PC-3 (cell line): ENCODE measurements around the gene BCR.

ENCODE experiments used
- EZH2 ChIP-seq: fragments of 300-600 bp; sonication (generic); IDR thresholded peaks from one replicate; pipeline ENCODE4 v1.6.1; 2017; ENCODE audit warnings: antibody characterized with exemption, mild to moderate bottlenecking, low read length; ENCODE audit not compliant: unreplicated experiment
- TF ChIP-seq, protein P1 (sequence below): fragments of 300-600 bp; sonication (generic); conservative IDR thresholded peaks from 2 replicates; pipeline ENCODE4 v1.5.1; 2017; ENCODE audit warnings: antibody characterized with exemption, low read depth, mild to moderate bottlenecking, low read length

- TF ChIP-seq, protein P1, sequence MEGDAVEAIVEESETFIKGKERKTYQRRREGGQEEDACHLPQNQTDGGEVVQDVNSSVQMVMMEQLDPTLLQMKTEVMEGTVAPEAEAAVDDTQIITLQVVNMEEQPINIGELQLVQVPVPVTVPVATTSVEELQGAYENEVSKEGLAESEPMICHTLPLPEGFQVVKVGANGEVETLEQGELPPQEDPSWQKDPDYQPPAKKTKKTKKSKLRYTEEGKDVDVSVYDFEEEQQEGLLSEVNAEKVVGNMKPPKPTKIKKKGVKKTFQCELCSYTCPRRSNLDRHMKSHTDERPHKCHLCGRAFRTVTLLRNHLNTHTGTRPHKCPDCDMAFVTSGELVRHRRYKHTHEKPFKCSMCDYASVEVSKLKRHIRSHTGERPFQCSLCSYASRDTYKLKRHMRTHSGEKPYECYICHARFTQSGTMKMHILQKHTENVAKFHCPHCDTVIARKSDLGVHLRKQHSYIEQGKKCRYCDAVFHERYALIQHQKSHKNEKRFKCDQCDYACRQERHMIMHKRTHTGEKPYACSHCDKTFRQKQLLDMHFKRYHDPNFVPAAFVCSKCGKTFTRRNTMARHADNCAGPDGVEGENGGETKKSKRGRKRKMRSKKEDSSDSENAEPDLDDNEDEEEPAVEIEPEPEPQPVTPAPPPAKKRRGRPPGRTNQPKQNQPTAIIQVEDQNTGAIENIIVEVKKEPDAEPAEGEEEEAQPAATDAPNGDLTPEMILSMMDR: no peak
- no peak for TF ChIP-seq EZH2
These were observed 63.8 kb downstream of the BCR start for GRCh38 chr22:23243859-23244689.
